Anterior cingulate cortex (tissue), 58 donors: ENCODE results near the gene CNTNAP5.

Experiments used
- DNase-seq, 58 donors: peaks; one replicate each; lab custom pipeline; 2025; lab: John Stamatoyannopoulos, UW

CNTNAP5 gene

GRCh38 chr2:124025171-124025580 is at the start of gene CNTNAP5:
Gene CNTNAP5, plus strand, starts transcription at chr2:124025287. Its CDS starts 364 bp downstream, at chr2:124025651.
- peak in 56 of 58 donors; percentile 5 to 84 (median 42) for DNase-seq

GRCh38 chr2:123976054-123976648 is 48.9 kb upstream of the CNTNAP5 start:
- DNase-seq, result no peak

GRCh38 chr2:123993728-123994323 is 31.3 kb upstream of the CNTNAP5 start:
- peak in 6 of 58 donors; percentile 0 to 15 (median 1) for DNase-seq

- DNase-seq, result no peak
Measured at GRCh38 chr2:123999681-124000080, 25.4 kb upstream of the CNTNAP5 start.

GRCh38 chr2:124001696-124002430 is 23.2 kb upstream of the CNTNAP5 start:
- no peak for DNase-seq

- no peak for DNase-seq
Measured at GRCh38 chr2:124018890-124019289, 6.2 kb upstream of the CNTNAP5 start.

GRCh38 chr2:124024561-124025170 is 421 bp upstream of the CNTNAP5 start:
- DNase-seq, result peak in 12 of 58 donors; percentile 1 to 51 (median 8)

- DNase-seq, result peak in 26 of 58 donors; percentile 1 to 52 (median 18)
Measured at GRCh38 chr2:124025891-124026434, 876 bp downstream of the CNTNAP5 start.

- no peak for DNase-seq
Measured at GRCh38 chr2:124026503-124026902, 1.4 kb downstream of the CNTNAP5 start.

- DNase-seq, result peak in 30 of 58 donors; percentile 0 to 85 (median 14)
Measured at GRCh38 chr2:124027182-124027581, 2.1 kb downstream of the CNTNAP5 start.

GRCh38 chr2:124032799-124033198 is 7.7 kb downstream of the CNTNAP5 start:
- DNase-seq, result no peak

GRCh38 chr2:124034265-124034664 is 9.2 kb downstream of the CNTNAP5 start:
- DNase-seq, result no peak

GRCh38 chr2:124035001-124035400 is 9.9 kb downstream of the CNTNAP5 start:
- no peak for DNase-seq

GRCh38 chr2:124039032-124039431 is 13.9 kb downstream of the CNTNAP5 start:
- DNase-seq, result no peak

GRCh38 chr2:124039762-124040291 is 14.7 kb downstream of the CNTNAP5 start:
- DNase-seq, result no peak

- DNase-seq, result no peak
Measured at GRCh38 chr2:124045894-124046293, 20.8 kb downstream of the CNTNAP5 start.

- no peak for DNase-seq
Measured at GRCh38 chr2:124046332-124046731, 21.2 kb downstream of the CNTNAP5 start.

- DNase-seq, result no peak
Measured at GRCh38 chr2:124048102-124048501, 23.0 kb downstream of the CNTNAP5 start.

- no peak for DNase-seq
Measured at GRCh38 chr2:124048664-124049063, 23.6 kb downstream of the CNTNAP5 start.

- no peak for DNase-seq
Measured at GRCh38 chr2:124049136-124049535, 24.0 kb downstream of the CNTNAP5 start.
